IPS-NIHi11 (cell line): Measurements from ENCODE around the gene C1orf167.

Experiments
- DNase-seq: peaks from one replicate; pipeline ENCODE4 v3.0.0; 2012; ENCODE audit warnings: mixed read lengths, low spot score

C1orf167 gene

GRCh38 chr1:11835441-11836225 lies 73.6 kb downstream of the C1orf167 start:
- DNase-seq = no peak

DNA sequence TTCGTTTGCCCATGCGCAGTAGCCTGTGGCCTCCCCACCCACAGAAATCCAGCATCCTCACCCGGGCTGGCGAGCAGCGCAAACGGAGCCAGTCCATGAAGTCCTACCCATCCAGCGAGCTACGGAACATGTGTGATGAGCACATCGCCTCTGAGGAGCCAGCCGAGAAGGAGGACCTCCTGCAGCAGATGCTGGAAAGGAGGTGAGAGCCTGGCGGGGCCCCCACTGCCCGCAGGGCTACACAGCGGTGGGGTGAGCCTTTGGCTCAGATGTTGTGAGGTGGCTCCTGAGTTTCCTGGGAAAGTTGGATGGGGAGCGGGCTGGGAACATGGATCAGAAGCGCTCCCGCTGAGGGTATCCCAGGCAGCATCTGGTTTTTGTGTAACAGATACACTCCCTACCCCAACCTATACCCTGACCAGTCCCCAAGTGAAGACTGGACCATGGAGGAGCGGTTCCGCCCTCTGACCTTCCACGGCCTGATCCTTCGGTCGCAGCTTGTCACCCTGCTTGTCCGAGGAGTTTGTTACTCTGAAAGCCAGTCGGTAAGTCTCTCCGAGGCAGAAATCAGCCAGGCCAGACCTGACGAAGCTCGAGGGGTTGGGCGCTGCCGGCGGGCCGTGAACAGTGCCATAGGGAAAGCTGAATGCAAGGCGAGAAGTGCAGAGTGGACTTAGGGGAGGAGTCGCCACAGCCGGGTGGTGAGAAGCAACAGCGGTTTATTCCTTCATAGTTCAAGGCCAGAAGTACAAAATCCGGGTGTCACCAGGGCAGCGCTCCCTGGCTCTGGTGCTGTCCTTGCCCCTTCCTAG lies 75.2 kb downstream of the C1orf167 start:
- DNase-seq = no peak

GRCh38 chr1:11837767-11838348 lies 75.9 kb downstream of the C1orf167 start:
- no peak for DNase-seq

DNA sequence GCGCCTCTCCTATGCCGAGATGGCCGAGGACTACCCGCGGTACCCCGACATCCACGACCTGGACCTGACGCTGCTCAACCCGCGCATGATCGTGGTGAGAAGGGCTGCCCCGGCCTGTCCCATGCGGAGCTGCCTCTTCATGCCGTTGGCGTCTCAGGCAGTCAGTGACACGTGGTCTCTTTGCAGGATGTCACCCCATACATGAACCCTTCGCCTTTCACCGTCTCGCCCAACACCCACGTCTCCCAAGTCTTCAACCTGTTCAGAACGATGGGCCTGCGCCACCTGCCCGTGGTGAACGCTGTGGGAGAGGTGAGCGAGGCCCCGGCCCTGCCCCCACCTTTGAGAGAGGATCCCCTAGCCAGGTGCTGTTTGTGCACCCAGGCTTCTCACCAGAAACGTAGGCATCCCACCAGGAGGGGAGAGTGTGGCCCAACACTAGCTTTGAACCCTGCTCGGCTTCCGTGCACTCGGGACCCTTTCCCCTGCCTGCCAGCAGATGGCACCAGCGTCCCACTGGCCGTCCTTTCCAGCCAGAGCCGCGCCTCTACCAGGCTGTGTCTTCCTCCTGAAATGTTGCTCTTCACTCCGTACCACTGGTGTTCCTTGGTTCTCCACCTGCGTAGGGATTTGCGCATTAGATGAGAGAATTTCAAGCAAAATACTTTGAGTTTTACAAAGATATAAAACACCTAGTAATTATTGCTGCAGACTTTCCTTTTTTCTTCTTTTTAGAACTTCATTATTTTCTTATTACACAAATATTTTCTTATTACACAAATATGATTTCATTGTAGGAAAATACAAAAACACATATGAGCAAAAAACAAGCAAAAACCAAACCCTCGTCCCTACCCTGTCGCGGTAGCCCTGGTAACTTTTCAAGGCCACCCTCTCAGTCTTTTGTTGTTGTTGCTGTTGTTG lies 76.6 kb downstream of the C1orf167 start:
- peak; percentile 96 for DNase-seq
